Measurements from ENCODE around the gene RBM15B.
"Not testable (repeated sequence)": the region's sequence is repeated elsewhere in the genome, so short reads cannot be mapped to it uniquely, and the experiment has no call there.

RBM15B gene

DNA sequence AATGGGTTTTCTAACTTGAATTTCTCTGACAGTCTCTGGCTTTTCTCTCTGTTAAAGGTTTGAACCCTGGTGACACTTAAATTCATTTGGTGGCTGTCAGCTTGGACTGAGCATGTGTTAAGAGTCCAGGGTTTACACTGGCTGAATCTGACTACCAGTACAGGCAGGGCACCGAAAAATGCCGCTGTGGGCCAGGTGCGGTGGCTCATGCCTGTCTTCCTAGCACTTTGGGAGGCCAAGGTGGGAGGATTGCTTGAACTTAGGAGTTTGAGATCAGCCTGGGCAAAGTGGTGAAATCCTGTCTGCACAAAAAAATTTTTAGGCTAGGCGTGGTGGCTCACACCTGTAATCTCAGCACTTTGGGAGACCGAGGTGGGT lies 4.2 kb upstream of the RBM15B start:
- TF ChIP-seq, protein P1, sequence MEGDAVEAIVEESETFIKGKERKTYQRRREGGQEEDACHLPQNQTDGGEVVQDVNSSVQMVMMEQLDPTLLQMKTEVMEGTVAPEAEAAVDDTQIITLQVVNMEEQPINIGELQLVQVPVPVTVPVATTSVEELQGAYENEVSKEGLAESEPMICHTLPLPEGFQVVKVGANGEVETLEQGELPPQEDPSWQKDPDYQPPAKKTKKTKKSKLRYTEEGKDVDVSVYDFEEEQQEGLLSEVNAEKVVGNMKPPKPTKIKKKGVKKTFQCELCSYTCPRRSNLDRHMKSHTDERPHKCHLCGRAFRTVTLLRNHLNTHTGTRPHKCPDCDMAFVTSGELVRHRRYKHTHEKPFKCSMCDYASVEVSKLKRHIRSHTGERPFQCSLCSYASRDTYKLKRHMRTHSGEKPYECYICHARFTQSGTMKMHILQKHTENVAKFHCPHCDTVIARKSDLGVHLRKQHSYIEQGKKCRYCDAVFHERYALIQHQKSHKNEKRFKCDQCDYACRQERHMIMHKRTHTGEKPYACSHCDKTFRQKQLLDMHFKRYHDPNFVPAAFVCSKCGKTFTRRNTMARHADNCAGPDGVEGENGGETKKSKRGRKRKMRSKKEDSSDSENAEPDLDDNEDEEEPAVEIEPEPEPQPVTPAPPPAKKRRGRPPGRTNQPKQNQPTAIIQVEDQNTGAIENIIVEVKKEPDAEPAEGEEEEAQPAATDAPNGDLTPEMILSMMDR (IDR thresholded peaks at IDR 0.05; ENCODE audit: control insufficient read depth, extremely low read depth, insufficient read depth) = no peak
- peak overlapping the region; percentile 63 for H3K4me3 ChIP-seq (ENCODE audit: low read depth, low read length)
- no peak for DNase-seq (ENCODE audit: low read depth)

DNA sequence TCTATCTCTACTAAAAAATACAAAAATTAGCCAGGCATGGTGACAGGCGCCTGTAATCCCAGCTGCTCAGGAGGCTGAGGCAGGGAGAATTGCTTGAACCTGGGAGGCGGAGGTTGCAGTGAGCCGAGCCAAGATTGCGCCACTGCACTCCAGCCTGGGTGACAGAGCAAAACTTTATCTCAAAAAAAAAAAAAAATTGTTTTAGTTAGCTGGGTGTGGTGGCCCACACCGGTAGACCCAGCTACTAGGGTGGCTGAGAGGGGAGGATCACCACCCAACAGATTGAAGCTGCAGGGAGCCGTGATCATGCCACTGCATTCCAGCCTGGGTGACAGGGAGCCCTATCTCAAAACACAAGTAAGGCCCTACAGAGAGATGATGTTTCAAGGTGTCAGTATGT lies 3.8 kb upstream of the RBM15B start:
- DNase-seq (ENCODE audit: low read depth) = not testable (repeated sequence)
- H3K4me3 ChIP-seq (ENCODE audit: low read depth, low read length) = peak overlapping the region; percentile 25; the same call in 1 of the 2 replicates

DNA sequence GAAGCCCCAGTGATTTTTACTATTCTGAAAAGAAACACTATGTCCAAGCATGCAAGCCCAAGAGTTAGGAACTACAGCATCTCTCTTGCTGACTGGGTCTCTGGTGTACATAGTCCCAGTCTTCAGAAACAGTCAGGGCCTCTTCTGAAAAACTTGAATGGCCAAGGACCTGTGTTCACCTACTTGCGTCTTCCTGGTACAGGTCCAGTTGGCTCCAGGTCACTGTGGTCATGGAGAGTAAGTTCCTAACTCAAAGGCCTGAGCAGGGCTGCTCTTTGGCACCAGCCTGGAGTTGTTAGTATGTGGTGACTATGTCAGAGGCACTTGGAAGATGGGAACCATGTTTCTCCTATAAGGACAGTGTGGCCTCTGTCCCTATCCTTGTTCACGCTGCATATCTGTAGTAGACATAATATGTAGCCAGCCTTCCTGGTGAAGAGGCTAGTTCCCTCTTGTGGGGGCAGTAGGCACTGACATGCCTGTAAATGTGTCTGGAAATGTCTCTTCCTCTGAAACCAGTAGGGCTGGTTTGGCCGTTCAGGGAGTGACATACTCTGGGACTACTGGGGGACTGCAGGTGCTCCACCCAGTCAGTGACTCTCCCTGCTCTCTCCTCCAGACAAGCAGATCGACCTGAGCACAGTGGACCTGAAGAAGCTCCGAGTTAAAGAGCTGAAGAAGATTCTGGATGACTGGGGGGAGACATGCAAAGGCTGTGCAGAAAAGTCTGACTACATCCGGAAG lies 2.6 kb upstream of the RBM15B start:
- peak overlapping the region; percentile 30 for H3K4me3 ChIP-seq (ENCODE audit: low read depth, low read length)
- DNase-seq (ENCODE audit: low read depth) = peak; percentile 88
- TF ChIP-seq, protein P1 (IDR thresholded peaks at IDR 0.05; ENCODE audit: control insufficient read depth, extremely low read depth, insufficient read depth) = peak; percentile 75

DNA sequence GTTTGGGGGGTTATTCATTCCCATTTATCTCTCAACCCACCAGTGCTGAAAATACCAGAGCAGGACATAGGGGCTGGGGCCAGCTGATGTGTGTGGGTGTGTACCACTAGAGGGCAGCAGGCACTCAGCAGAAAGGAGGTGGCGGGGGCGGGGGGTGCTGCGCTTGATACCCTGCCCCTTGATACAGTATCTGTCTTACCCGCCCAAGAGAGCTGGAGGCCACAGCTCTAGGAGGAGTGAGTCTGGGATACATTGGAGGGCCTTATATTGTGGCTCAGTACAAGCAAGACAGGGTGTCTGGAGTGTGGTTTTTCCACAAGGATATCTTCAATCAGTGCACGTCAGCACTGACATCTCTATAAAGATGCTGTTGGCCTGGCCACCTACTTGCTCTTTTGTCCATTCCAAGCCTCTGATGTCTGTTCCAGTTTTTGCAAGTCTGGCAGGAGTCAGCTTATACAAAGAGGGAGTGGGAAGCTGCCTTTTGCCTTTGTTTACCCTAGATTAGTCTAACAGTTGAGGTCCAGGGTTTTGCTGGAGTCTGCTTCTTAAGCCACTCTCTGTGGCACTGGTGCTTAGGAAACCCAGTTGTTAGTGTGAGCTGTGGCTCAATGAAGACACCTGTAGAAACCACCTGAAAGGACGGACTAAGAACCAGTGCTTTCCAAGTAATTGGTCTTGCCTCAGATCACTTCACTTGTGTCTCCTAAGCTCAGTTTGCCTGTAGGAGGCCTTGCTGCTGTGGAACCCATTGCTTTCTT lies 1.5 kb upstream of the RBM15B start:
- TF ChIP-seq, protein P1 (IDR thresholded peaks at IDR 0.05; ENCODE audit: control insufficient read depth, extremely low read depth, insufficient read depth) = peak; percentile 96
- no peak for DNase-seq (ENCODE audit: low read depth)
- H3K4me3 ChIP-seq (ENCODE audit: low read depth, low read length) = no peak overlapping the region

DNA sequence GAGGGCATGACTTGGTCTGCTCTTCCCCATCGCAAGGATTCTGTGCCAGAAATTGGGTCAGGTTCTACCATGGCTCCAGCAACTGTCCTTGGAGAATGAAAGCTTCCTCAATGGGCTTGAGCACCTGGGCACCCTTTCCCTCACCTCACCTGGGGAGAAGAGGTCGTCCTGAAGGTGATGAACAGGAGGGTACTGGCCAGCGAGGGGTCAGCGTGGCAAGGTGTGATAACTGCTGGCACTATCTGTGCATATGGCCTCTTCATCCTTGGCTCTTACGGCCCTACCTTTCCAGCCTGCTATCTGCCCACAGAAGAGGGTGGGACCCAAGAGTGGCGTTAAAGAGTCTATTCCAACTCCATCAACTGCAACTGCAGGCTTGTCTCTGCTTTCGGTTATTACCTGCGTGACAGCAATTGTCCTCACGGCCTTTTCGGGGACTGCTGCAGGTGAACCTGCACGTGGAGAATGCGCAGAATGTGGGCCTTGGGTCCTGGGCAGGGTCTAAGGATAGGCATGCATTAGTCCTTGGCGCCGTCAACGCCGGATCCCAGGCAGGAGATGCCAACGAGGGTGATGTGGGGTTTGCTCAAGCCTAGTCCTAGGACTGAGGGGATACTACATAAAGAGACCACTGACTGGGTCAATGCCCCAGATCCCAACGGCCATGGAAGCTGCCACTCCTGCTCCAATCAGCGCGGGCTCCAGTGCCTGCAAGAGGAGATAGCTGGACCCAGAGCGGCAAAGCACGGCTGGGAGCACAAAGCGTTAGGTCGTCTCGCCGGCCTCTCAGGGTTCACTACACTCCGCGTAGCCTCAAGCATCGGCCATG lies 625 bp upstream of the RBM15B start:
- DNase-seq (ENCODE audit: low read depth) = no peak
- H3K4me3 ChIP-seq (ENCODE audit: low read depth, low read length) = peak overlapping the region; percentile 53
- TF ChIP-seq, protein P1 (IDR thresholded peaks at IDR 0.05; ENCODE audit: control insufficient read depth, extremely low read depth, insufficient read depth) = no peak

DNA sequence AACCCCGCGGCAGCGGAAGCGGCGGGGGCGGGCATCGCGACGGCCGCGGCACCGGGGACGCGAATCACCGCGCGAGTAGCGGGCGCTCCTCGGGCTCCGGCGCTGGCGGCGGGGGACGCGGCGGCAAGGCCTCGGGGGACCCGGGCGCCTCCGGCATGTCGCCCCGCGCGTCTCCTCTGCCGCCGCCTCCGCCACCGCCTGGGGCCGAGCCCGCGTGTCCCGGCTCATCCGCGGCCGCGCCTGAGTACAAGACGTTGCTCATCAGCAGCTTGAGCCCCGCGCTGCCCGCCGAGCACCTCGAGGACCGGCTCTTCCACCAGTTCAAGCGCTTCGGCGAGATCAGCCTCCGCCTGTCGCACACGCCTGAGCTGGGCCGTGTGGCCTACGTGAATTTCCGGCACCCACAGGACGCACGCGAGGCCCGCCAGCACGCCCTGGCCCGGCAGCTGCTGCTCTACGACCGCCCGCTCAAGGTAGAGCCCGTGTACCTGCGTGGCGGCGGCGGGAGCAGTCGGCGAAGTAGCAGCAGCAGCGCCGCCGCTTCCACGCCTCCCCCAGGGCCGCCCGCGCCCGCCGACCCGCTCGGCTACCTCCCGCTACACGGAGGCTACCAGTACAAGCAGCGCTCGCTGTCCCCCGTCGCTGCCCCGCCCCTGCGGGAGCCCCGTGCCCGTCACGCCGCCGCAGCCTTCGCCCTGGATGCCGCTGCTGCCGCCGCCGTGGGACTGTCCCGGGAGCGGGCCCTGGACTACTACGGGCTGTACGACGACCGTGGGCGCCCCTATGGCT lies 675 bp downstream of the RBM15B start:
- TF ChIP-seq, protein P1 (IDR thresholded peaks at IDR 0.05; ENCODE audit: control insufficient read depth, extremely low read depth, insufficient read depth) = no peak
- DNase-seq (ENCODE audit: low read depth) = no peak
- peak overlapping the region; percentile 81 for H3K4me3 ChIP-seq (ENCODE audit: low read depth, low read length)
